Small intestine (tissue), 16 donors: ENCODE results near the gene OR1L4. TPM values are rescaled to one million over a fixed set of nuclear protein-coding genes. Genes with fewer than 3 reads are reported as not detected.

Source experiments
- DNase-seq, 2 donors: peaks; one replicate each; pipeline versions ENCODE4 v3.0.0 to v3.0.0-alpha.2; 2013
- FAIRE-seq: peaks from 2 replicates; lab custom pipeline; 2012; peaks lifted over from hg19 to GRCh38; lab: Jason Lieb, UNC
- H3K27ac ChIP-seq, 3 donors: one replicate each; pipeline ENCODE4 v1.5.1; 2013; ENCODE audit warnings: low read length in 2 of 3, mild to moderate bottlenecking in 2 of 3, control low read depth in 1 of 3, inconsistent platforms in 1 of 3, low read depth in 1 of 3, moderate library complexity in 1 of 3
- H3K27me3 ChIP-seq, 3 donors: one replicate each; pipeline ENCODE4 v1.6.1; 2013; ENCODE audit warnings: low read length in 3 of 3, inconsistent platforms in 1 of 3; ENCODE audit not compliant: control insufficient read depth in 3 of 3, insufficient read depth in 3 of 3
- H3K36me3 ChIP-seq, 3 donors: one replicate each; pipeline ENCODE4 v1.6.1; 2013; ENCODE audit warnings: low read length in 3 of 3, inconsistent platforms in 1 of 3, low read depth in 1 of 3, mild to moderate bottlenecking in 1 of 3, moderate library complexity in 1 of 3; ENCODE audit not compliant: control insufficient read depth in 3 of 3, insufficient read depth in 2 of 3
- H3K4me1 ChIP-seq, 3 donors: one replicate each; pipeline ENCODE4 v1.6.1; 2013; ENCODE audit warnings: low read length in 2 of 3, inconsistent platforms in 1 of 3, low read depth in 1 of 3, mild to moderate bottlenecking in 1 of 3, moderate library complexity in 1 of 3; ENCODE audit not compliant: control insufficient read depth in 3 of 3, insufficient read depth in 2 of 3
- H3K4me3 ChIP-seq, 3 donors: one replicate each; pipeline ENCODE4 v1.5.1; 2013; ENCODE audit warnings: low read length in 3 of 3, control low read depth in 1 of 3, inconsistent platforms in 1 of 3, low read depth in 1 of 3, mild to moderate bottlenecking in 1 of 3, moderate library complexity in 1 of 3
- H3K9me3 ChIP-seq, 2 donors: one replicate each; pipeline ENCODE4 v1.6.1; 2013; ENCODE audit warnings: low read depth in 1 of 2, low read length in 1 of 2; ENCODE audit not compliant: control insufficient read depth in 2 of 2, insufficient read depth in 1 of 2
- WGBS, 3 donors: extraction: QIAGEN DNeasy Blood & Tissue Kit; methylation state at CpG; one replicate each; pipeline ENCODE4 v1.1.7; 2013; 5-methylcytosine and 5-hydroxymethylcytosine counted together
- long read RNA-seq, 10 donors: transcript quantifications; one replicate each; lab custom pipeline, GENCODE V29; 2026
- polyA plus RNA-seq, 4 donors: library from polyadenylated mRNA; stranded (reverse) in 3 of 4; unstranded in 1 of 4; fragments of 200-250 nt in 3 of 4; fragments of 120-200 nt in 1 of 4; gene quantifications; one replicate each; pipeline versions ENCODE4 v1.2.1 to v1.2.3, GENCODE V29; 2013
- donor health status: healthy with polysubstance abuse.
- donor health status: control.
- donor health status: control.
- donor health status: Bipolar disorder and iron deficiency.
- donor health status: healthy.

The OR1L4 gene, protein sequence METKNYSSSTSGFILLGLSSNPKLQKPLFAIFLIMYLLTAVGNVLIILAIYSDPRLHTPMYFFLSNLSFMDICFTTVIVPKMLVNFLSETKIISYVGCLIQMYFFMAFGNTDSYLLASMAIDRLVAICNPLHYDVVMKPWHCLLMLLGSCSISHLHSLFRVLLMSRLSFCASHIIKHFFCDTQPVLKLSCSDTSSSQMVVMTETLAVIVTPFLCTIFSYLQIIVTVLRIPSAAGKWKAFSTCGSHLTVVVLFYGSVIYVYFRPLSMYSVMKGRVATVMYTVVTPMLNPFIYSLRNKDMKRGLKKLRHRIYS
- not detected for polyA plus RNA-seq
- long read RNA-seq, donor 1: 0 reads
- long read RNA-seq, donor 2: 0 reads
- long read RNA-seq, donor 3: 0 reads
- long read RNA-seq, donor 4: 0 reads
- long read RNA-seq, donor 5: 0 reads
- long read RNA-seq, donor 6: 0 reads
- long read RNA-seq, donor 7: 0 reads
- long read RNA-seq, donor 8: 0 reads
- long read RNA-seq, donor 9: 0 reads
- long read RNA-seq, donor 10: 0 reads

DNA sequence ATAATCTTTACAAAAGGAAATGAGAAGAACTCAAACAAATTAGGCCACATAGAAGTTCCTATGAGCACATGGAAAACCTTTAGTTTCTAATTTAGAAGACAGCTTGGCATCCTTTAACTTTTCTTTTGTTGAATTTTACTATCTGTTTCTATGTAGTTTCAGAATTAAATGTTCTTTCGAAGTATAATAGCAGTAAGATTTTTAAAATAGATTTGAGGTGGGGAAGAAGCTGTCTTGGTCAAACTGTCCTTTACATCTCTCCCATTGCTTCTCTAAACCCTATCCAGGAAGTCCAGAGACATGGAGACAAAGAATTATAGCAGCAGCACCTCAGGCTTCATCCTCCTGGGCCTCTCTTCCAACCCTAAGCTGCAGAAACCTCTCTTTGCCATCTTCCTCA, at the start of gene OR1L4:
Gene OR1L4 (plus strand): TSS at position 301 of the 400 bp plus-strand sequence. CDS start 0 bp downstream, at position 301.
- Histone ChIP-seq H3K27me3 (no peaks in the 10 kb centered on the region), H3K4me3 (no peak within 1 kb of the TSS), H3K27ac (no peak within 1 kb of the TSS), H3K4me1 (no peaks in the 10 kb centered on the region), H3K9me3 (peaks cover 0 to 6% of the 10 kb centered on the region in 2 donors), H3K36me3 (no peaks in the 10 kb centered on the region)
- 80 to 84% (median 82%) methylated on average over 1 of the region's 1 CpG for WGBS, 3 donors
- FAIRE-seq (no peak), DNase-seq (no peak)

DNA sequence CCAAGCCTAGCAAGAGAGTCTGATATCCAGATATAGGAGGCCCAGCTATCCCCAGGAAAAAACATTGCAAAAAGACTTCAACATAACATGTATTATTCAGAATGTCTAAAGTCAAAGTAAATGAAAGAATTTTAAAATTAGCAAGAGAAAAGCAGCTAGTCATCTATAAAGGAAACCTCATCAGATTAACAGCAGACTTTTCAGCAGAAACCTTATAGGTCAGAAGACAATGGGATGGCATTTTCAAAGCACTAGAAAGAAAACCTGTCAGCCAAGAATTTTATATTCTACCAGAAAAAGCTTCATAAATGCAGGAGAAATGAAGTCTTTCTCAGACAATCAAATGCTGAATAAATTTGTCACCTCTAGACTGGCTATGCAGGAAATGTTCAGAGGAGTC, 38.9 kb upstream of the OR1L4 start:
- H3K4me1 ChIP-seq: no peaks in the 10 kb centered on the region
- H3K27ac ChIP-seq: no peak overlapping the region
- no peak for FAIRE-seq
- H3K9me3 ChIP-seq: peaks cover 0 to 7% of the 10 kb centered on the region in 2 donors
- H3K27me3 ChIP-seq: no peaks in the 10 kb centered on the region
- no peak for DNase-seq
- H3K36me3 ChIP-seq: no peaks in the 10 kb centered on the region
- no peak overlapping the region for H3K4me3 ChIP-seq

DNA sequence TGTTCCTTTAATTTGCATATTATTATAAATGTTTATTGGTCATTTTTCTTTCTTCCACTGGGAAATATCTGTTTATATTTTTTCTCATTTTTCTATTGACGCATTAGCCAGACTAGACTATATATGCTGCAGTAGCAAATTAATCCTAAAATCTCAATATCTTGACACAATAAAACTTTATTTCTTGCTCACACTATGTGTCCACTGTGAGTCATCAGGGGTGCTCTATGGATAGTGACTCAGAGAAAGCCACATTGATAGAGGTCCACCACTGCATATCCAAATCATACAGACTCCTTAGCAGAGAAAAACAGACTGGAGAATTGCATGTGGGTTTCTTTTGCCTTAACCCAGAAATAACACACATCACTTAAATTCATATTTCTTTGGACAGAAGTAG, 28.1 kb upstream of the OR1L4 start:
- Histone ChIP-seq H3K36me3 (no peaks in the 10 kb centered on the region), H3K4me3 (no peak overlapping the region), H3K9me3 (no peaks in the 10 kb centered on the region), H3K4me1 (no peaks in the 10 kb centered on the region), H3K27me3 (no peaks in the 10 kb centered on the region), H3K27ac (no peak overlapping the region)
- DNase-seq (no peak), FAIRE-seq (no peak)
- 93 to 100% (median 98%) methylated on average over 1 of the region's 1 CpG for WGBS, 3 donors

DNA sequence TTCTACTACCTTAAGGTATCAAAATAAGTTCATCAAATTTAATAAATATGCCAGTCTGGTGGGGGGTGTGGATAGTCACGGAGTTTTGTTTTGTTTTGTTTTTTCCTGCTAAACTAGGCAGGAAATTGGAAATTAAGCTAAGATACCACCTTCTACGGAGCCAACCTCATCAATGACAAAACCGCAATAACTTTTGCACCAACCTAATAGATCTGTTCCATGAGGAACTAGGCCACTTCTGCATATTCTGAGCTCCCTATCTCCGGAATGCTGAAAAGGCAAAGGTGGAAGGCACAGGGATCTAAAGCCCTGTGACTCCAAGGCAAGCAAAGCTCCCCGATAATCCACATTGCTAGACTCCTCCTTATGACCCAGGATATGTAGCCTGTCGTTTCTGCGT, 5.8 kb upstream of the OR1L4 start:
- FAIRE-seq (no peak), DNase-seq (no peak)
- H3K4me1 ChIP-seq: no peaks in the 10 kb centered on the region
- no peaks in the 10 kb centered on the region for H3K9me3 ChIP-seq
- H3K36me3 ChIP-seq: no peaks in the 10 kb centered on the region
- no peak overlapping the region for H3K27ac ChIP-seq
- no peak overlapping the region for H3K4me3 ChIP-seq
- 84 to 93% (median 87%) methylated on average over 7 of the region's 7 CpGs for WGBS, 3 donors
- H3K27me3 ChIP-seq: no peaks in the 10 kb centered on the region

DNA sequence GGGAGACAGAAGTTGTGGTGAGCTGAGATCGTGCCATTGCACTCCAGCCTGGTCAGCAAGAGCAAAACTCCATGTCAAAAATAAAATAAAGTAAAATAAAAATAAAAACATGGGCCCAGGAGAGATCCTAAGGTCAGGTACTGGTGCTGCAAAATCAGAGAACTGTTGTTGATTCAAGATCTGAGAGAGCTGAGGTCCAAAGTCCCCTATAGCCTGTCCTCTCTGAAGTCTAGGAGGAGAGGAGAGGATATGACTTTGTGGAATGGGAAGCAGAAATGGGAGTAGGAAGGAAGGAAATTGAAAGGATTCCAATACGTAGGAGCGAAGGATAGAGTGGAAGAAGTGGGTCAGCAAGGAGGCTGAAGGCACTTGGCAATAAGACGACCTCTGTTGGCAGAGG, 4.6 kb upstream of the OR1L4 start:
- no peaks in the 10 kb centered on the region for H3K36me3 ChIP-seq
- no peak overlapping the region for H3K4me3 ChIP-seq
- H3K27ac ChIP-seq: no peak overlapping the region
- H3K4me1 ChIP-seq: no peaks in the 10 kb centered on the region
- WGBS, 3 donors: 72 to 85% (median 83%) methylated on average over 4 of the region's 4 CpGs
- DNase-seq (no peak), FAIRE-seq (no peak)
- H3K27me3 ChIP-seq: no peaks in the 10 kb centered on the region
- no peaks in the 10 kb centered on the region for H3K9me3 ChIP-seq

DNA sequence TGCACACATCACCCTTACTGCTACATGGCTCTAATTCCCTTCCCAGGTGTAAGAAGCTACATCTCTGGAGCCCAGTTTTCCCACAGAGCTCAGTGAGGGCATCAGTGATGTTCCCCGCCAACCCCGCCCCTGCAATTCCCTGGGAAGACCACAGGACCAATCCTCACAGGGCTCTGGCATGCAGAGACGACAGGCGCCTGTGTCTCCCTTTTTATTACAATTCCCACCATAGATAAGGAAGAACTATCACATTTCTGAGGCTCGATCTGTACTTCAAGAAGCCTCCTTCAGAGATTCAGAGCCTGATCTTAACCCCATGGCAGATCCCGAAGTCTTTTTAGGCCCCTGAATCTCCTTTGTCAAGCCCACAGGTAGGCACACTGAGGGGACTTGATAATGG, 18.2 kb downstream of the OR1L4 start, which contains the start of gene OR1L6:
Gene OR1L6 (plus strand): TSS at position 301 of the 400 bp plus-strand sequence. CDS start 7,545 bp downstream, outside the sequence.
- H3K36me3 ChIP-seq: no peaks in the 10 kb centered on the region
- H3K4me1 ChIP-seq: no peaks in the 10 kb centered on the region
- DNase-seq (no peak), FAIRE-seq (no peak)
- 64 to 71% (median 68%) methylated on average over 6 of the region's 6 CpGs for WGBS, 3 donors
- H3K27ac ChIP-seq: no peak within 1 kb of the TSS
- H3K9me3 ChIP-seq: no peaks in the 10 kb centered on the region
- no peak within 1 kb of the TSS for H3K4me3 ChIP-seq
- peaks cover 0 to 2% (median 0%) of the 10 kb centered on the region in 3 donors for H3K27me3 ChIP-seq

DNA sequence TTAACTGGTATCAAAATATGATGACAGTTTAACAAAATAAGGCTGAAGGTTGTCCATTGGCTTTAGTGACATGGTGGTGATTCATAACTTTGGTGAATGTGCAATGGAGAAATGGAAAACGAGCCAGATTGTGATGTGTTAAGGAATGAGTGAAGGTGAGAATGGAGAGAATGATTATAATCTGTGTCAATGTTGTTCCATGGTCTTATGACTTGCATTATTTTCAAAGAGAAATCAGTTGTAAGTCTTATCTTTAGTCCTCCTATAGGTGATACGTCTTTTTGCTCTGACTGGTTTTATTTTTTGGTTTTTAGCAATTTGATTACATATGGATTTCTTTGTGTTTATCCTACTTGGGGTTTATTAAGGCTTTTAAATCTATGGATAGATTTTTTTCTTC, 31.0 kb downstream of the OR1L4 start:
- DNase-seq (no peak), FAIRE-seq (no peak)
- no peaks in the 10 kb centered on the region for H3K9me3 ChIP-seq
- no peak overlapping the region for H3K27ac ChIP-seq
- no peak overlapping the region for H3K4me3 ChIP-seq
- H3K36me3 ChIP-seq: no peaks in the 10 kb centered on the region
- no peaks in the 10 kb centered on the region for H3K4me1 ChIP-seq
- whole genome bisulfite sequencing, 3 donors: 31 to 38% (median 37%) methylated on average over 2 of the region's 2 CpGs
- no peaks in the 10 kb centered on the region for H3K27me3 ChIP-seq

DNA sequence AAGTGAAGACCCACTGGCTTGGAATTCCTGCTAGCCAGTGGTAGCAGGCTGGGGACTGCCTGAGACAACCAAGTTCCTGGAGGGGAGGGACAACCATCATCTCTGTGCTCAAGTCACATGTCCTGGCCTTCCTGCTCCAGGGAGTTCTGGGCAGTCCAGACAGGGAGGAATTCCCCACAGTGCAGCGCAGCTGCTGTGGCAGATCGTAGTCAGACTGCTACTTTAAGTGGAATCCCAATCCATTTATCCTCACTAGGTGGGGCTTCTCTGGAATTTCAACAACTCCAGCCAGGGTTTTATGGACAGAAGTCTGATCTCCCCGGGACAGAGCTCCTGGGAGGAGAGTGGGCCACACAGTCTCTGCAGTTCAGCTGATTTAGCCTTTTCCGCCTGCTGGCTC, 44.0 kb downstream of the OR1L4 start:
- Histone ChIP-seq H3K27me3 (peaks cover 0 to 2% (median 0%) of the 10 kb centered on the region in 3 donors), H3K4me1 (no peaks in the 10 kb centered on the region), H3K27ac (no peak overlapping the region), H3K36me3 (no peaks in the 10 kb centered on the region), H3K9me3 (peaks cover 0 to 9% of the 10 kb centered on the region in 2 donors), H3K4me3 (no peak overlapping the region)
- DNase-seq (no peak), FAIRE-seq (no peak)
- 73 to 85% (median 74%) methylated on average over 4 of the region's 4 CpGs for WGBS, 3 donors
